Measurements from ENCODE around the gene PUM1.

DNA sequence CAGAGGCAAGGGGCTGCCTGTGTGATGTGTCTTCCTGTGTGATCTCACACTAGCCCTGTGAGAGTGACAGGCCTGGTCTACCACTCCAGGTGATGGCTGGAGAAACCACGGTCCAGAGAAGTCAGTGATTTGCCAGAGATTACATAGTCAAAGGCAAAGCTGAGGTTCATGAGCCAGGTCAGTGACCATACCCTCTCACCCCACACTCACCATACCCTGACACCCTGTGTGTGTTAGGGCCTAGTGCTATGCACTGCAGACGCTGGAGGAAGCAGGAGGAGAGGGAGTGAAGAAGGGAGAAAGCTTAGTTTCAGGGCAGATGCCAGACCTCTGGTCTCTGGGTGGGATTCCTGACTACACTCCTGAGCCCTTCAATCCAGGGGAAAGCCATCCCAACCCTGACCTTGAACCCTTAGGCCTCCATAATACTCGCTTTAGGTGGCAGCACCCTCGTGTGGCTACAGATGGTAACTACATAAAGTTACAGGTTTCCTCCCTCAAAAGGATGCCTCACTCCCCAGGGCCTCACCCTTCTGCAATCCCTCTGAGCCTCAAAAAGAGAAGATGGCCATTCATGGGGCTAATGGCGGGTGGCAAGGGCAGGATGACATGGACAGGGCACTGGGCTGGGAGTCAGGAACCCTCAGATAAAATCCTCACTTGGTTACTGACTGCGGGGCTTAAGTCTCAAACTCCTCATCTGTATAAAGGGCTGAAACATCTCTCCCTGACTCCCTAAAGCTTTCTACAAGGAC, 136.2 kb downstream of the PUM1 start:
- TF ChIP-seq, protein P1, sequence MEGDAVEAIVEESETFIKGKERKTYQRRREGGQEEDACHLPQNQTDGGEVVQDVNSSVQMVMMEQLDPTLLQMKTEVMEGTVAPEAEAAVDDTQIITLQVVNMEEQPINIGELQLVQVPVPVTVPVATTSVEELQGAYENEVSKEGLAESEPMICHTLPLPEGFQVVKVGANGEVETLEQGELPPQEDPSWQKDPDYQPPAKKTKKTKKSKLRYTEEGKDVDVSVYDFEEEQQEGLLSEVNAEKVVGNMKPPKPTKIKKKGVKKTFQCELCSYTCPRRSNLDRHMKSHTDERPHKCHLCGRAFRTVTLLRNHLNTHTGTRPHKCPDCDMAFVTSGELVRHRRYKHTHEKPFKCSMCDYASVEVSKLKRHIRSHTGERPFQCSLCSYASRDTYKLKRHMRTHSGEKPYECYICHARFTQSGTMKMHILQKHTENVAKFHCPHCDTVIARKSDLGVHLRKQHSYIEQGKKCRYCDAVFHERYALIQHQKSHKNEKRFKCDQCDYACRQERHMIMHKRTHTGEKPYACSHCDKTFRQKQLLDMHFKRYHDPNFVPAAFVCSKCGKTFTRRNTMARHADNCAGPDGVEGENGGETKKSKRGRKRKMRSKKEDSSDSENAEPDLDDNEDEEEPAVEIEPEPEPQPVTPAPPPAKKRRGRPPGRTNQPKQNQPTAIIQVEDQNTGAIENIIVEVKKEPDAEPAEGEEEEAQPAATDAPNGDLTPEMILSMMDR (IDR thresholded peaks at IDR 0.05), result peak; percentile 44 to 69 (median 64)
- TF ChIP-seq POLR2A (IDR thresholded peaks at IDR 0.05), result no peak

Measured in thyroid gland (tissue), 4 donors.